Measurements from ENCODE around the gene BMI1. TPM values are rescaled to one million over a fixed set of nuclear protein-coding genes. Genes with fewer than 3 reads are reported as not detected.

BMI1 gene
- total RNA-seq, 1 experiment from 2014 or later, result 121 TPM

GRCh38 chr10:22334414-22335172 is 13.7 kb downstream of the BMI1 start:
- H3K36me3 Mint-ChIP-seq (ENCODE audit: insufficient read depth, unreplicated experiment), result peaks cover 36% of the 10 kb centered on the region
- no peak for TF ChIP-seq CTCF (IDR thresholded peaks at IDR 0.05; ENCODE audit: insufficient read depth in 1 of 2, low read depth in 1 of 2, low read length in 1 of 2, severe bottlenecking in 1 of 2, unreplicated experiment in 1 of 2)
- ChIA-PET POLR2A (no interaction called here), CTCF (no interaction called here)
- peaks cover under 1% of the 10 kb centered on the region; the same call in 1 of the 2 replicates for H3K4me1 ChIP-seq
- H3K36me3 ChIP-seq (ENCODE audit: control insufficient read depth, insufficient read depth, low read length), result no peaks in the 10 kb centered on the region
- peak overlapping the region; percentile 71 for H3K27ac Mint-ChIP-seq (ENCODE audit: unreplicated experiment)
- H3K4me1 Mint-ChIP-seq (ENCODE audit: low read depth, unreplicated experiment), result no peaks in the 10 kb centered on the region
- H3K4me3 ChIP-seq (ENCODE audit: low read depth, low read length), result peak overlapping the region; percentile 36
- peaks cover 2% of the 10 kb centered on the region for H3K27me3 Mint-ChIP-seq (ENCODE audit: insufficient read depth, unreplicated experiment)
- BruUV-seq (replicated peaks), result no TSS peak
- no peaks in the 10 kb centered on the region for H3K9me3 Mint-ChIP-seq (ENCODE audit: unreplicated experiment)
- intact Hi-C loops (cut with micrococcal nuclease; ENCODE audit: unreplicated experiment), result no loop called here
- no peak for DNase-seq
- peak overlapping the region; percentile 70 for H3K4me3 Mint-ChIP-seq (ENCODE audit: unreplicated experiment)
- H3K27me3 ChIP-seq (replicated peaks; ENCODE audit: control insufficient read depth, insufficient read depth, low read length), result no peaks in the 10 kb centered on the region
- H3K9me3 ChIP-seq, result no peaks in the 10 kb centered on the region

GRCh38 chr10:22335173-22335933 is 14.5 kb downstream of the BMI1 start:
- peaks cover 37% of the 10 kb centered on the region for H3K36me3 Mint-ChIP-seq (ENCODE audit: insufficient read depth, unreplicated experiment)
- peak overlapping the region; percentile 36 for H3K4me3 ChIP-seq (ENCODE audit: low read depth, low read length)
- no peaks in the 10 kb centered on the region for H3K4me1 Mint-ChIP-seq (ENCODE audit: low read depth, unreplicated experiment)
- no peaks in the 10 kb centered on the region for H3K9me3 ChIP-seq
- H3K27me3 ChIP-seq (replicated peaks; ENCODE audit: control insufficient read depth, insufficient read depth, low read length), result no peaks in the 10 kb centered on the region
- CTCF ChIA-PET, result no interaction called here
- TF ChIP-seq CTCF (IDR thresholded peaks at IDR 0.05; ENCODE audit: insufficient read depth in 1 of 2, low read depth in 1 of 2, low read length in 1 of 2, severe bottlenecking in 1 of 2, unreplicated experiment in 1 of 2), result no peak
- intact Hi-C loops (cut with micrococcal nuclease; ENCODE audit: unreplicated experiment), result no loop called here
- H3K4me3 Mint-ChIP-seq (ENCODE audit: unreplicated experiment), result peak overlapping the region; percentile 70
- no peaks in the 10 kb centered on the region for H3K36me3 ChIP-seq (ENCODE audit: control insufficient read depth, insufficient read depth, low read length)
- no TSS peak for BruUV-seq (replicated peaks)
- POLR2A ChIA-PET, result no interaction called here
- H3K4me1 ChIP-seq, result peaks cover 5% of the 10 kb centered on the region; the same call in 1 of the 2 replicates
- H3K27me3 Mint-ChIP-seq (ENCODE audit: insufficient read depth, unreplicated experiment), result peaks cover 2% of the 10 kb centered on the region
- DNase-seq, result peak in 1 of 2 experiments; percentile 33
- no peaks in the 10 kb centered on the region for H3K9me3 Mint-ChIP-seq (ENCODE audit: unreplicated experiment)
- peak overlapping the region; percentile 71 for H3K27ac Mint-ChIP-seq (ENCODE audit: unreplicated experiment)

- Histone ChIP-seq H3K27me3 (replicated peaks; ENCODE audit: control insufficient read depth, insufficient read depth, low read length) (no peaks in the 10 kb centered on the region; the same call in 1 of the 2 replicates), H3K9me3 (no peaks in the 10 kb centered on the region), H3K36me3 (ENCODE audit: control insufficient read depth, insufficient read depth, low read length) (no peaks in the 10 kb centered on the region), H3K4me1 (peaks cover 5% of the 10 kb centered on the region; the same call in 1 of the 2 replicates), H3K4me3 (ENCODE audit: low read depth, low read length) (no peak overlapping the region)
- Mint-ChIP-seq H3K9me3 (ENCODE audit: unreplicated experiment) (no peaks in the 10 kb centered on the region), H3K4me3 (ENCODE audit: unreplicated experiment) (no peak overlapping the region), H3K4me1 (ENCODE audit: low read depth, unreplicated experiment) (peaks cover 7% of the 10 kb centered on the region), H3K27ac (ENCODE audit: unreplicated experiment) (no peak overlapping the region), H3K36me3 (ENCODE audit: insufficient read depth, unreplicated experiment) (peaks cover 26% of the 10 kb centered on the region), H3K27me3 (ENCODE audit: insufficient read depth, unreplicated experiment) (peaks cover 2% of the 10 kb centered on the region)
- ChIA-PET POLR2A (no interaction called here), CTCF (no interaction called here)
- no peak for DNase-seq
- intact Hi-C loops (cut with micrococcal nuclease; ENCODE audit: unreplicated experiment), result no loop called here
- no peak for TF ChIP-seq CTCF (IDR thresholded peaks at IDR 0.05; ENCODE audit: insufficient read depth in 1 of 2, low read depth in 1 of 2, low read length in 1 of 2, severe bottlenecking in 1 of 2, unreplicated experiment in 1 of 2)
- no TSS peak for BruUV-seq (replicated peaks)
Measured at GRCh38 chr10:22338185-22338900, 17.4 kb downstream of the BMI1 start.

Measured in Caco-2 (cell line).